CD4-positive, alpha-beta T cell treated with Interleukin-4 for 1 hour (primary cell): ENCODE data around the gene ZNF384.

Experiments used
- DNase-seq, 2 donors: peaks; one replicate each; pipeline ENCODE4 v3.0.0-alpha.2; 2020 to 2022

ZNF384 gene

GRCh38 chr12:6699259-6699988 lies 10.2 kb upstream of the ZNF384 start:
- DNase-seq, result no peak

- DNase-seq, result no peak
Observed at GRCh38 chr12:6698352-6699046, 9.3 kb upstream of the ZNF384 start.

- DNase-seq, result peak in 1 of 2 donors; percentile 29
Observed at GRCh38 chr12:6697584-6698351, 8.6 kb upstream of the ZNF384 start.

- DNase-seq, result peak in 1 of 2 donors; percentile 25
Observed at GRCh38 chr12:6696690-6697583, 7.8 kb upstream of the ZNF384 start.

- no peak for DNase-seq
Observed at GRCh38 chr12:6695313-6696045, 6.3 kb upstream of the ZNF384 start.

- no peak for DNase-seq
Observed at GRCh38 chr12:6694701-6695100, 5.5 kb upstream of the ZNF384 start.

- no peak for DNase-seq
Observed at GRCh38 chr12:6693832-6694355, 4.7 kb upstream of the ZNF384 start.

GRCh38 chr12:6692888-6693287 lies 3.7 kb upstream of the ZNF384 start:
- DNase-seq, result no peak

- DNase-seq, result no peak
Observed at GRCh38 chr12:6691473-6691872, 2.3 kb upstream of the ZNF384 start.

- peak in 1 of 2 donors; percentile 46 for DNase-seq
Observed at GRCh38 chr12:6688543-6688998, 604 bp downstream of the ZNF384 start.

GRCh38 chr12:6685814-6686213 lies 3.4 kb downstream of the ZNF384 start:
- DNase-seq, result no peak

GRCh38 chr12:6684609-6685008 lies 4.6 kb downstream of the ZNF384 start:
- DNase-seq, result peak; percentile 53 to 76

- no peak for DNase-seq
Observed at GRCh38 chr12:6676962-6677361, 12.2 kb downstream of the ZNF384 start.

- DNase-seq, result no peak
Observed at GRCh38 chr12:6672143-6672542, 17.0 kb downstream of the ZNF384 start.

- no peak for DNase-seq
Observed at GRCh38 chr12:6667559-6668210, 21.5 kb downstream of the ZNF384 start.

- no peak for DNase-seq
Observed at GRCh38 chr12:6666211-6666610, 23.0 kb downstream of the ZNF384 start.

- DNase-seq, result no peak
Observed at GRCh38 chr12:6664902-6665301, 24.3 kb downstream of the ZNF384 start.

- DNase-seq, result peak; percentile 99
Observed at GRCh38 chr12:6662906-6663742, 26.1 kb downstream of the ZNF384 start, which contains the start of gene ING4. ING4 (minus strand) TSS chr12:6663119; CDS start chr12:6663101, 18 bp downstream.

GRCh38 chr12:6662602-6662905 lies 26.6 kb downstream of the ZNF384 start:
- DNase-seq, result no peak

GRCh38 chr12:6653987-6654386 lies 35.2 kb downstream of the ZNF384 start:
- DNase-seq, result no peak
